HepG2 (cell line): Measurements from ENCODE around the gene RBCK1. TPM values are rescaled to one million over a fixed set of nuclear protein-coding genes. Genes with fewer than 3 reads are reported as not detected.

Experiments used
- ATAC-seq: fragments of 200-7000 bp; cut with Tn5 transposase; 3 replicates; pipeline ENCODE4 v1.9.1; 2020; ENCODE audit warnings: mild to moderate bottlenecking, moderate library complexity
- BruUV-seq: library from RNA; stranded (reverse); fragments of 400-500 nt; replicated peaks from 2 replicates; lab custom pipeline; 2021; lab: Mats Ljungman, UMichigan
- CTCF ChIA-PET: fragments of 300-600 bp; formaldehyde crosslinking; extraction: SDS; loops from one replicate; lab custom pipeline; 2021; ENCODE audit warnings: low total read pairs, inconsistent platforms, low intra/inter-chr PET ratio; lab: Yijun Ruan, JAX
- POLR2A ChIA-PET: fragments of 350-600 bp; sonication (Branson Sonifier 250); formaldehyde crosslinking; loops from one replicate; lab custom pipeline; 2020; ENCODE audit warnings: antibody characterized with exemption, inconsistent platforms; lab: Yijun Ruan, JAX
- DNase-seq: peaks from one replicate; pipeline ENCODE4 v3.0.0-alpha.2; 2015; ENCODE audit warnings: low spot score
- FAIRE-seq: peaks from 3 replicates; lab custom pipeline; 2011; peaks lifted over from hg19 to GRCh38; lab: Jason Lieb, UNC
- H2AFZ ChIP-seq: one replicate; pipeline ENCODE4 v1.6.1; 2011; ENCODE audit warnings: low read length, inconsistent platforms
- H3K27ac ChIP-seq: fragments of 300-600 bp; 3 replicates; pipeline ENCODE4 v1.8.0; 2011; ENCODE audit warnings: mixed run types, mild to moderate bottlenecking, mixed read lengths, low read length, inconsistent platforms; ENCODE audit not compliant: insufficient read depth; ENCODE audit errors: extremely low read length
- H3K27me3 ChIP-seq, 2 experiments: fragments of 200-600 bp in 1 of 2; 2 replicates in 1 of 2; 3 replicates in 1 of 2; pipeline versions ENCODE4 v1.6.0 to v1.8.0; 2011; ENCODE audit warnings: low read length in 2 of 2, mild to moderate bottlenecking in 2 of 2, moderate library complexity in 2 of 2, inconsistent platforms in 1 of 2; ENCODE audit not compliant: insufficient read depth in 2 of 2, control insufficient read depth in 1 of 2
- H3K36me3 ChIP-seq, 2 experiments: fragments of 200-600 bp in 1 of 2; replicated peaks in 1 of 2; 2 replicates in 1 of 2; 3 replicates in 1 of 2; pipeline versions ENCODE4 v1.5.1 to v1.8.0; 2011; ENCODE audit warnings: low read length in 2 of 2, inconsistent platforms in 1 of 2; ENCODE audit not compliant: insufficient read depth in 2 of 2, control insufficient read depth in 1 of 2
- H3K4me1 ChIP-seq: 2 replicates; pipeline ENCODE4 v1.5.1; 2012; ENCODE audit warnings: low read length, inconsistent platforms; ENCODE audit not compliant: insufficient read depth
- H3K4me2 ChIP-seq: 2 replicates; pipeline ENCODE4 v1.6.0; 2011; ENCODE audit warnings: low read depth, low read length, inconsistent platforms
- H3K4me3 ChIP-seq, 3 experiments: fragments of 200-600 bp in 1 of 3; sonication (generic), shearing (Covaris generic) in 1 of 3; replicated peaks in 1 of 3; 2 replicates each; pipeline ENCODE4 v1.5.1; 2011 to 2016; ENCODE audit warnings: low read length in 3 of 3, inconsistent platforms in 2 of 3, low read depth in 2 of 3, mild to moderate bottlenecking in 2 of 3, control low read depth in 1 of 3, mixed read lengths in 1 of 3; ENCODE audit not compliant: insufficient read depth in 1 of 3
- H3K79me2 ChIP-seq: one replicate; pipeline ENCODE4 v1.6.1; 2011; ENCODE audit warnings: low read length, inconsistent platforms; ENCODE audit not compliant: insufficient read depth
- H3K9ac ChIP-seq: 2 replicates; pipeline ENCODE4 v1.6.0; 2011; ENCODE audit warnings: mild to moderate bottlenecking, low read depth, low read length, inconsistent platforms; ENCODE audit not compliant: insufficient read depth
- H3K9me3 ChIP-seq: 2 replicates; pipeline ENCODE4 v1.5.1; 2012; ENCODE audit warnings: mild to moderate bottlenecking, low read length
- H4K20me1 ChIP-seq: 2 replicates; pipeline ENCODE4 v1.6.0; 2011; ENCODE audit warnings: inconsistent platforms, mild to moderate bottlenecking, low read length, moderate library complexity; ENCODE audit not compliant: insufficient read depth
- ATF7-NPFF ChIP-seq: sonication (generic); formaldehyde crosslinking; IDR thresholded peaks from 2 replicates; pipeline ENCODE4 v1.8.1; 2023; ENCODE audit warnings: mild to moderate bottlenecking, low read depth, missing genetic modification reagents, moderate library complexity
- CHCHD3 ChIP-seq: sonication (generic); formaldehyde crosslinking; IDR thresholded peaks from 2 replicates; pipeline ENCODE4 v1.8.0; 2022; ENCODE audit warnings: mild to moderate bottlenecking, missing genetic modification reagents, moderate library complexity
- DMAP1 ChIP-seq: IDR thresholded peaks from 2 replicates; pipeline ENCODE4 v1.6.1; 2016
- HES4 ChIP-seq: sonication (generic); formaldehyde crosslinking; IDR thresholded peaks from 2 replicates; pipeline ENCODE4 v1.9.0; 2021; ENCODE audit warnings: mild to moderate bottlenecking, missing genetic modification reagents, borderline replicate concordance
- KLF12 ChIP-seq: sonication (generic); formaldehyde crosslinking; IDR thresholded peaks from 2 replicates; pipeline ENCODE4 v1.4.0; 2020; ENCODE audit warnings: missing genetic modification reagents, borderline replicate concordance
- NR0B2 ChIP-seq: sonication (generic); formaldehyde crosslinking; IDR thresholded peaks from 2 replicates; pipeline ENCODE4 v1.4.0; 2020; ENCODE audit warnings: mild to moderate bottlenecking, missing genetic modification reagents
- NRL ChIP-seq: sonication (generic); formaldehyde crosslinking; IDR thresholded peaks from 2 replicates; pipeline ENCODE4 v1.5.0; 2020; ENCODE audit warnings: missing genetic modification reagents, mild to moderate bottlenecking, moderate library complexity, borderline replicate concordance
- PAF1 ChIP-seq: IDR thresholded peaks from 2 replicates; pipeline ENCODE4 v1.6.1; 2016; ENCODE audit warnings: missing genetic modification reagents, missing compliant biosample characterization
- POLR2A ChIP-seq, 2 experiments: IDR thresholded peaks; 2 replicates each; pipeline ENCODE4 v1.6.1; 2011; ENCODE audit warnings: low read depth in 2 of 2, low read length in 2 of 2, mild to moderate bottlenecking in 1 of 2, moderate library complexity in 1 of 2; ENCODE audit not compliant: insufficient read depth in 1 of 2
- SSRP1 ChIP-seq: IDR thresholded peaks from 2 replicates; pipeline ENCODE4 v1.6.1; 2016; ENCODE audit warnings: control low read depth
- ZFP91 ChIP-seq: sonication (generic); formaldehyde crosslinking; IDR thresholded peaks from 2 replicates; pipeline ENCODE4 v1.9.0; 2022; ENCODE audit warnings: missing genetic modification reagents, mild to moderate bottlenecking, borderline replicate concordance
- ZFY ChIP-seq: sonication (generic); formaldehyde crosslinking; IDR thresholded peaks from 2 replicates; pipeline ENCODE4 v1.4.0; 2020; ENCODE audit warnings: missing genetic modification reagents
- ZNF275 ChIP-seq: sonication (generic); formaldehyde crosslinking; IDR thresholded peaks from 2 replicates; pipeline ENCODE4 v1.8.0; 2022; ENCODE audit warnings: missing genetic modification reagents, mild to moderate bottlenecking, inconsistent platforms, borderline replicate concordance
- ZNF768 ChIP-seq: sonication (generic); formaldehyde crosslinking; IDR thresholded peaks from 2 replicates; pipeline ENCODE4 v1.4.0; 2020; ENCODE audit warnings: missing genetic modification reagents
- ZUFSP ChIP-seq: sonication (generic); formaldehyde crosslinking; IDR thresholded peaks from 2 replicates; pipeline ENCODE4 v1.9.0; 2021; ENCODE audit warnings: missing genetic modification reagents, mild to moderate bottlenecking, borderline replicate concordance
- WGBS: methylation state at CpG from one replicate; pipeline ENCODE4 v1.1.6; 2017; ENCODE audit warnings: low lambda C conversion rate; 5-methylcytosine and 5-hydroxymethylcytosine counted together
- in situ Hi-C: cut with HindIII; loops from 2 replicates; pipeline ENCODE4 v1.10.0; 2017; ENCODE audit warnings: low pct_unique_long_range_greater_than_20kb; ENCODE audit not compliant: extremely low pct_ligation_motif_present
- intact Hi-C: fragments of 100-400 bp; cut with micrococcal nuclease; formaldehyde crosslinking; loops from one replicate; pipeline ENCODE4 v1.10.0; 2022; ENCODE audit not compliant: unreplicated experiment
- polyA plus RNA-seq, 8 experiments: library from polyadenylated mRNA; depleted of rRNA in 3 of 8; stranded (reverse) in 7 of 8; unstranded in 1 of 8; fragments of >200 nt; fragmentation: Illumina TruSeq in 4 of 8; extraction: Trizol in 4 of 8; gene quantifications; 2 replicates each; pipeline versions ENCODE4 v1.2.1 to v1.2.3, GENCODE V29; 2011 to 2016; ENCODE audit warnings: low read depth in 4 of 8, missing spikeins in 1 of 8, mixed read lengths in 1 of 8; ENCODE audit not compliant: insufficient read depth in 1 of 8
- total RNA-seq, 5 experiments: library from RNA; depleted of rRNA; stranded (reverse); fragments of >200 nt; fragmentation: Illumina TruSeq; extraction: Trizol; gene quantifications; 2 replicates each; pipeline ENCODE4 v1.2.3, GENCODE V29; 2016; ENCODE audit warnings: low read depth in 1 of 5

The RBCK1 gene
- total and polyA plus RNA-seq, 2 of the 13 experiments (the other 11 are each of a cell fraction or from before 2014, with no cell fraction given) = 149 to 215 TPM

- intact Hi-C loops = no loop called here
- peak; percentile 77; the same call in 1 of the 2 replicates for TF ChIP-seq SSRP1
- 0 out of 2 replicates have a peak, but pooled peaks have one; percentile 36 for TF ChIP-seq ZFY (CRISPR knock-in tag)
- TF ChIP-seq DMAP1 (CRISPR knock-in tag) = no peak
- TF ChIP-seq POLR2A (IDR thresholded peaks at IDR 0.05; ENCODE audit: insufficient read depth in 1 of 2, low read depth in 2 of 2, low read length in 2 of 2) = peak in 1 of 2 experiments; percentile 43; a peak in 2 of 4 replicates
- TF ChIP-seq ATF7-NPFF (CRISPR knock-in tag) = peak; percentile 56; the same call in 1 of the 2 replicates
- 0 out of 2 replicates have a peak, but pooled peaks have one; percentile 6 for TF ChIP-seq CHCHD3
- TF ChIP-seq NR0B2 (CRISPR knock-in tag) = 0 out of 2 replicates have a peak, but pooled peaks have one; percentile 39
- no peak for TF ChIP-seq ZNF275 (CRISPR knock-in tag)
- peak; percentile 81; the same call in 1 of the 2 replicates for TF ChIP-seq PAF1
- no peak for TF ChIP-seq KLF12 (CRISPR knock-in tag)
- TF ChIP-seq ZUFSP (CRISPR knock-in tag) = no peak
- TF ChIP-seq ZNF768 (CRISPR knock-in tag) = peak; percentile 34; the same call in 1 of the 2 replicates
- TF ChIP-seq HES4 (CRISPR knock-in tag) = 0 out of 2 replicates have a peak, but pooled peaks have one; percentile 5
- peak; percentile 22; the same call in 1 of the 2 replicates for TF ChIP-seq ZFP91 (CRISPR knock-in tag)
- TF ChIP-seq NRL (CRISPR knock-in tag) = 0 out of 2 replicates have a peak, but pooled peaks have one; percentile 24
These were observed 19.3 kb downstream of the RBCK1 start for GRCh38 chr20:427401-427800.

More at GRCh38 chr20:427401-427800, 19.3 kb downstream of the RBCK1 start:
- no peak for ATAC-seq
- H3K36me3 ChIP-seq = peaks cover 36 to 69% of the 10 kb centered on the region in 2 experiments
- CTCF ChIA-PET = no interaction called here
- H3K79me2 ChIP-seq = no peaks in the 10 kb centered on the region
- POLR2A ChIA-PET = interaction anchor here (1.0 to 3.1 kb wide), 8 partner anchors 20 to 80 kb away, joined by 3 to 13 read pairs (median 4); partner anchors contain the start of genes NRSN2 and TRIB3
- BruUV-seq = no TSS peak
- no peak overlapping the region for H3K27ac ChIP-seq
- WGBS = 100% methylated on average over 3 of the region's 4 CpGs
- H3K4me1 ChIP-seq = no peaks in the 10 kb centered on the region
- DNase-seq = no peak
- H3K27me3 ChIP-seq = no peaks in the 10 kb centered on the region
- FAIRE-seq = no peak
- H3K4me3 ChIP-seq = no peak overlapping the region
- in situ Hi-C loops = no loop called here
- H2AFZ ChIP-seq = no peak overlapping the region
- no peaks in the 10 kb centered on the region for H4K20me1 ChIP-seq
- H3K4me2 ChIP-seq = no peak overlapping the region
- H3K9ac ChIP-seq = no peak overlapping the region
- no peaks in the 10 kb centered on the region for H3K9me3 ChIP-seq
